ENCODE data around the gene MRPL39.

Gene MRPL39

DNA sequence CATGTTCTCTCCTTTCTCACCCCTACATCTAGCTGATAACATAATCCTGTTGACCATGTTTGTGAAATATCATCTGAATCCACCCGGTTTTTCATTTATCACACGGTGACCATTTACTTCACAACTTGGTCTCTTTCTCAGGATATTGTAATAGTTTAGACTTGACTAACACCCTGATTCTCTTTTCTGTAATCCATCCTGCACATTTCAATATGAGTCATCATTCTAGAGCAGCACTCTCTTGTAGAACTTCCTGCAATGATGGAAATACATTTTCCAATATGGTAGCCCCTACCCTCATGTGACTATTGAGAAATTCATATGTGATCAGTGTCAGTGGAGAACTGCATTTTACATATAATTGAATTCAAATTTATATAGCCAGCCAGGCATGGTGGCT, 29.4 kb upstream of the MRPL39 start:
- TF ChIP-seq RAD21 (IDR thresholded peaks at IDR 0.05; ENCODE audit: low read depth) (no peak), TAF1 (IDR thresholded peaks at IDR 0.05; ENCODE audit: low read depth) (no peak), EGR1 (IDR thresholded peaks at IDR 0.05) (no peak), CREB1 (IDR thresholded peaks at IDR 0.05; ENCODE audit: low read depth) (no peak)
- TF ChIP-seq, protein P1, sequence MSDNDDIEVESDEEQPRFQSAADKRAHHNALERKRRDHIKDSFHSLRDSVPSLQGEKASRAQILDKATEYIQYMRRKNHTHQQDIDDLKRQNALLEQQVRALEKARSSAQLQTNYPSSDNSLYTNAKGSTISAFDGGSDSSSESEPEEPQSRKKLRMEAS (IDR thresholded peaks at IDR 0.05) = no peak

DNA sequence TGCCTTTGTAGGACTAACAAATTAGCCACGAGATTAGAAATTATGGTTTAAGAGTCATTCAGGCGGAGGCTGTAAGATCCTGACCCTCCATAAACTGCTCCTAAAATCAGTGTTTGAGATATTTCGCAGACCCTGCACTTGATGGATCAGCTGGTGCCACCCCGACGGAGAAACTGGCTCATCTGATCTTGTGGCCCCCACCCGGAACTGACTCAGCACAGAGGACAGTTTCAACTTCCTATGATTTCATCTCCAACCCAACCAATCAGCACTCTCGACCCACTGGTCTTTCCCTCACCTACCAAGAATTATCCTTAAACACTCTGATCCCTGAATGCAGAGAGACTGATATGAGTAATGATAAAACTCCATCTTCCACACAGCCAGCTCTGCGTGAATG, 28.0 kb upstream of the MRPL39 start:
- TF ChIP-seq EP300 (IDR thresholded peaks at IDR 0.05; ENCODE audit: borderline replicate concordance) = no peak
- TF ChIP-seq, protein P2, sequence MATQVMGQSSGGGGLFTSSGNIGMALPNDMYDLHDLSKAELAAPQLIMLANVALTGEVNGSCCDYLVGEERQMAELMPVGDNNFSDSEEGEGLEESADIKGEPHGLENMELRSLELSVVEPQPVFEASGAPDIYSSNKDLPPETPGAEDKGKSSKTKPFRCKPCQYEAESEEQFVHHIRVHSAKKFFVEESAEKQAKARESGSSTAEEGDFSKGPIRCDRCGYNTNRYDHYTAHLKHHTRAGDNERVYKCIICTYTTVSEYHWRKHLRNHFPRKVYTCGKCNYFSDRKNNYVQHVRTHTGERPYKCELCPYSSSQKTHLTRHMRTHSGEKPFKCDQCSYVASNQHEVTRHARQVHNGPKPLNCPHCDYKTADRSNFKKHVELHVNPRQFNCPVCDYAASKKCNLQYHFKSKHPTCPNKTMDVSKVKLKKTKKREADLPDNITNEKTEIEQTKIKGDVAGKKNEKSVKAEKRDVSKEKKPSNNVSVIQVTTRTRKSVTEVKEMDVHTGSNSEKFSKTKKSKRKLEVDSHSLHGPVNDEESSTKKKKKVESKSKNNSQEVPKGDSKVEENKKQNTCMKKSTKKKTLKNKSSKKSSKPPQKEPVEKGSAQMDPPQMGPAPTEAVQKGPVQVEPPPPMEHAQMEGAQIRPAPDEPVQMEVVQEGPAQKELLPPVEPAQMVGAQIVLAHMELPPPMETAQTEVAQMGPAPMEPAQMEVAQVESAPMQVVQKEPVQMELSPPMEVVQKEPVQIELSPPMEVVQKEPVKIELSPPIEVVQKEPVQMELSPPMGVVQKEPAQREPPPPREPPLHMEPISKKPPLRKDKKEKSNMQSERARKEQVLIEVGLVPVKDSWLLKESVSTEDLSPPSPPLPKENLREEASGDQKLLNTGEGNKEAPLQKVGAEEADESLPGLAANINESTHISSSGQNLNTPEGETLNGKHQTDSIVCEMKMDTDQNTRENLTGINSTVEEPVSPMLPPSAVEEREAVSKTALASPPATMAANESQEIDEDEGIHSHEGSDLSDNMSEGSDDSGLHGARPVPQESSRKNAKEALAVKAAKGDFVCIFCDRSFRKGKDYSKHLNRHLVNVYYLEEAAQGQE (IDR thresholded peaks at IDR 0.05; ENCODE audit: low read depth) = no peak
- no peak for TF ChIP-seq CEBPB (IDR thresholded peaks at IDR 0.05)
- no peak for TF ChIP-seq NFIC (IDR thresholded peaks at IDR 0.05)
- TF ChIP-seq, protein P3, sequence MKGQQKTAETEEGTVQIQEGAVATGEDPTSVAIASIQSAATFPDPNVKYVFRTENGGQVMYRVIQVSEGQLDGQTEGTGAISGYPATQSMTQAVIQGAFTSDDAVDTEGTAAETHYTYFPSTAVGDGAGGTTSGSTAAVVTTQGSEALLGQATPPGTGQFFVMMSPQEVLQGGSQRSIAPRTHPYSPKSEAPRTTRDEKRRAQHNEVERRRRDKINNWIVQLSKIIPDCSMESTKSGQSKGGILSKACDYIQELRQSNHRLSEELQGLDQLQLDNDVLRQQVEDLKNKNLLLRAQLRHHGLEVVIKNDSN (IDR thresholded peaks at IDR 0.05) = no peak
- no peak for TF ChIP-seq TEAD4 (IDR thresholded peaks at IDR 0.05)
- TF ChIP-seq YY1 (IDR thresholded peaks at IDR 0.05; ENCODE audit: low read depth) = no peak
- TF ChIP-seq RAD21 (IDR thresholded peaks at IDR 0.05; ENCODE audit: low read depth) = no peak
- TF ChIP-seq TCF12 (IDR thresholded peaks at IDR 0.05; ENCODE audit: low read depth) = no peak
- TF ChIP-seq, protein P1 (IDR thresholded peaks at IDR 0.05) = no peak
- TF ChIP-seq EGR1 (IDR thresholded peaks at IDR 0.05) = no peak
- TF ChIP-seq CREB1 (IDR thresholded peaks at IDR 0.05; ENCODE audit: low read depth) = no peak
- TF ChIP-seq ZBTB7A (IDR thresholded peaks at IDR 0.05; ENCODE audit: low read depth) = no peak
- TF ChIP-seq FOXM1 (IDR thresholded peaks at IDR 0.05; ENCODE audit: borderline replicate concordance, low read depth) = no peak
- no peak for TF ChIP-seq TAF1 (IDR thresholded peaks at IDR 0.05; ENCODE audit: low read depth)

DNA sequence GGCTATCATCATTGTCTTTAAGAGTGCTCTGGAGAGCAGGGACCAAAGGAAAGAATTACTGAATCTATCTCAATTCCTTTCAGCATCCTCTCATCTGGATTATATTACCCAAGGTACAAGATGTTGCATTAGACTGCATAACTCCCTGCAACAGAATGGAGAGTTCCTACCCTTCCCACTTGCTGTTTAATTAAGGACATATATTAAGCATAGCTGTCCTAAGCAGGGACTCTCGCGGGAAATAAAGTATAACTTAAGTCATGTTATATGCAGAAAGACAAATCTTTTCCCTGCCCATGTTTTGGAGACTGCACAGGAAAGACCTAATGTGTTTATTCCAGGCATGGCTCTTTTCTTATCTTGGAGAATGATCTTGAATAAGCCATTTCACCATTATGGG, 25.0 kb upstream of the MRPL39 start:
- TF ChIP-seq CREB1 (IDR thresholded peaks at IDR 0.05; ENCODE audit: low read depth) = no peak
- TF ChIP-seq TEAD4 (IDR thresholded peaks at IDR 0.05) = no peak
- no peak for TF ChIP-seq NFIC (IDR thresholded peaks at IDR 0.05)
- TF ChIP-seq EGR1 (IDR thresholded peaks at IDR 0.05) = no peak
- no peak for TF ChIP-seq ZBTB7A (IDR thresholded peaks at IDR 0.05; ENCODE audit: low read depth)
- TF ChIP-seq EP300 (IDR thresholded peaks at IDR 0.05; ENCODE audit: borderline replicate concordance) = no peak
- TF ChIP-seq, protein P3 (IDR thresholded peaks at IDR 0.05) = no peak
- TF ChIP-seq, protein P1 (IDR thresholded peaks at IDR 0.05) = no peak
- TF ChIP-seq TAF1 (IDR thresholded peaks at IDR 0.05; ENCODE audit: low read depth) = no peak
- no peak for TF ChIP-seq FOXM1 (IDR thresholded peaks at IDR 0.05; ENCODE audit: borderline replicate concordance, low read depth)
- no peak for TF ChIP-seq CEBPB (IDR thresholded peaks at IDR 0.05)
- TF ChIP-seq, protein P2 (IDR thresholded peaks at IDR 0.05; ENCODE audit: low read depth) = no peak
- TF ChIP-seq YY1 (IDR thresholded peaks at IDR 0.05; ENCODE audit: low read depth) = no peak
- no peak for TF ChIP-seq RAD21 (IDR thresholded peaks at IDR 0.05; ENCODE audit: low read depth)

DNA sequence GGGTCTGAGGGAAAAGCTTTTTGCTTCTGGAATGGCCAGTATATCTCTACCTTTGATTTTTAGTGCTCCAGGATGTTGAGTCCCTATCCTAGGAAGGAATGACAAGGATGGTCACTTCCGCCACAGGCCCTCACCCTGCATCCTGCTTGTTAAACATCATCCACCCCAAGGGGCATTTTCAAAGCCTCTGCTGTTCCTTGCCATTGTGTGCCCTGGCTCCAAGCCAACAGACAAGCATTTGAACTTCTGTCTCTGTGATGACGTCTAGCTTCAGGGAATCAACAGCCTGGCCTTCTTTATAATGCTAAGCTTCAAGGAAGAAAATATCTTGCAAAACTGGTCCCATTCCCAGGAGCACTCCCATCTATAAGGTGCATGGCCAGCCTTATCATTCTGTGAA, 19.5 kb upstream of the MRPL39 start:
- TF ChIP-seq, protein P2 (IDR thresholded peaks at IDR 0.05; ENCODE audit: low read depth) = no peak
- no peak for TF ChIP-seq TAF1 (IDR thresholded peaks at IDR 0.05; ENCODE audit: low read depth)
- no peak for TF ChIP-seq EGR1 (IDR thresholded peaks at IDR 0.05)
- no peak for TF ChIP-seq FOXM1 (IDR thresholded peaks at IDR 0.05; ENCODE audit: borderline replicate concordance, low read depth)
- TF ChIP-seq NFIC (IDR thresholded peaks at IDR 0.05) = no peak
- TF ChIP-seq, protein P3 (IDR thresholded peaks at IDR 0.05) = no peak
- TF ChIP-seq YY1 (IDR thresholded peaks at IDR 0.05; ENCODE audit: low read depth) = no peak
- TF ChIP-seq ZBTB7A (IDR thresholded peaks at IDR 0.05; ENCODE audit: low read depth) = no peak
- TF ChIP-seq TEAD4 (IDR thresholded peaks at IDR 0.05) = no peak
- TF ChIP-seq, protein P1 (IDR thresholded peaks at IDR 0.05) = no peak
- TF ChIP-seq CEBPB (IDR thresholded peaks at IDR 0.05) = no peak
- no peak for TF ChIP-seq CREB1 (IDR thresholded peaks at IDR 0.05; ENCODE audit: low read depth)
- no peak for TF ChIP-seq RAD21 (IDR thresholded peaks at IDR 0.05; ENCODE audit: low read depth)
- TF ChIP-seq TCF12 (IDR thresholded peaks at IDR 0.05; ENCODE audit: low read depth) = no peak
- no peak for TF ChIP-seq EP300 (IDR thresholded peaks at IDR 0.05; ENCODE audit: borderline replicate concordance)

Measured in Ishikawa (cell line).